ENCODE data around the gene SPOCK1.

DNA sequence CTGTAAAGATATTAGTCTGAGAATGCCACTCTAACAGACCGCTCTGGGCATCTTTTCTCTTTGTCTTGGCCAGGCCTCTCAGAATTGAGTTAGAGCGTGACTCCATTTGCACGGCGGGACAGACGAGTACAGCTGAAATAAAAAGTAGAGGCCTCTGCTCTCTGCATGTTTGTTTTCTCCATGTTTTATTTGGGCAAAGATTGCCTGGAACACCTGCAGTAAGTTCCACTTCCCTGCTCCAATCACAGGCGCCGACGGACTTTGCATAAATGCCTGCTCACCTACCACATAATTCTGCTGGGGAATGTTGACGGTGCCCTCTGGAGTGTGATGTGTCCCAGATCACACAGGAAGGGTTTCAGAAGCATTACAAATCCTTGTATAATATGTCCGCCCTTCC is 10.6 kb downstream of the SPOCK1 start:
- TF ChIP-seq, protein P1, sequence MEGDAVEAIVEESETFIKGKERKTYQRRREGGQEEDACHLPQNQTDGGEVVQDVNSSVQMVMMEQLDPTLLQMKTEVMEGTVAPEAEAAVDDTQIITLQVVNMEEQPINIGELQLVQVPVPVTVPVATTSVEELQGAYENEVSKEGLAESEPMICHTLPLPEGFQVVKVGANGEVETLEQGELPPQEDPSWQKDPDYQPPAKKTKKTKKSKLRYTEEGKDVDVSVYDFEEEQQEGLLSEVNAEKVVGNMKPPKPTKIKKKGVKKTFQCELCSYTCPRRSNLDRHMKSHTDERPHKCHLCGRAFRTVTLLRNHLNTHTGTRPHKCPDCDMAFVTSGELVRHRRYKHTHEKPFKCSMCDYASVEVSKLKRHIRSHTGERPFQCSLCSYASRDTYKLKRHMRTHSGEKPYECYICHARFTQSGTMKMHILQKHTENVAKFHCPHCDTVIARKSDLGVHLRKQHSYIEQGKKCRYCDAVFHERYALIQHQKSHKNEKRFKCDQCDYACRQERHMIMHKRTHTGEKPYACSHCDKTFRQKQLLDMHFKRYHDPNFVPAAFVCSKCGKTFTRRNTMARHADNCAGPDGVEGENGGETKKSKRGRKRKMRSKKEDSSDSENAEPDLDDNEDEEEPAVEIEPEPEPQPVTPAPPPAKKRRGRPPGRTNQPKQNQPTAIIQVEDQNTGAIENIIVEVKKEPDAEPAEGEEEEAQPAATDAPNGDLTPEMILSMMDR (conservative IDR thresholded peaks at IDR 0.05 in 1 of 2, IDR thresholded peaks at IDR 0.05 in 1 of 2; ENCODE audit: extremely low read depth in 1 of 2, insufficient read depth in 1 of 2, low read depth in 1 of 2, low read length in 2 of 2) = no peak
- no peak for TF ChIP-seq EZH2 (IDR thresholded peaks at IDR 0.05; ENCODE audit: borderline replicate concordance, low read length)
